Stimulated activated CD8-positive, alpha-beta memory T cell treated with anti-CD3 and anti-CD28 coated beads, Interleukin-2, amount 100 ng/mL, for 48 hours (primary cell): ENCODE results near the gene ITGA11.

Experiments
- DNase-seq, 2 donors: peaks; one replicate each; pipeline ENCODE4 v3.0.0-alpha.2; 2020; ENCODE audit warnings: low read depth in 2 of 2

The ITGA11 gene

GRCh38 chr15:68445351-68445750 lies 13.4 kb upstream of the ITGA11 start:
- no peak for DNase-seq

- no peak for DNase-seq
Measured at GRCh38 chr15:68444336-68444735, 12.4 kb upstream of the ITGA11 start.

GRCh38 chr15:68442903-68443302 lies 10.9 kb upstream of the ITGA11 start:
- DNase-seq, result no peak

GRCh38 chr15:68442041-68442440 lies 10.1 kb upstream of the ITGA11 start:
- DNase-seq, result no peak

GRCh38 chr15:68441045-68441743 lies 9.2 kb upstream of the ITGA11 start:
- DNase-seq, result no peak

- DNase-seq, result no peak
Measured at GRCh38 chr15:68440136-68440535, 8.2 kb upstream of the ITGA11 start.

- DNase-seq, result no peak
Measured at GRCh38 chr15:68439506-68439905, 7.5 kb upstream of the ITGA11 start.

- no peak for DNase-seq
Measured at GRCh38 chr15:68436680-68437079, 4.7 kb upstream of the ITGA11 start.

GRCh38 chr15:68435966-68436365 lies 4.0 kb upstream of the ITGA11 start:
- DNase-seq, result no peak

- DNase-seq, result no peak
Measured at GRCh38 chr15:68434021-68434420, 2.1 kb upstream of the ITGA11 start.

GRCh38 chr15:68433551-68433950 lies 1.6 kb upstream of the ITGA11 start:
- no peak for DNase-seq

- no peak for DNase-seq
Measured at GRCh38 chr15:68432441-68433064, 590 bp upstream of the ITGA11 start.

GRCh38 chr15:68431037-68431791 lies 749 bp downstream of the ITGA11 start:
- DNase-seq, result no peak

- DNase-seq, result no peak
Measured at GRCh38 chr15:68430471-68431036, 1.4 kb downstream of the ITGA11 start.

GRCh38 chr15:68429691-68430470 lies 2.1 kb downstream of the ITGA11 start:
- no peak for DNase-seq

- DNase-seq, result no peak
Measured at GRCh38 chr15:68428431-68428940, 3.5 kb downstream of the ITGA11 start.

GRCh38 chr15:68427963-68428362 lies 4.0 kb downstream of the ITGA11 start:
- DNase-seq, result no peak

- no peak for DNase-seq
Measured at GRCh38 chr15:68427366-68427765, 4.6 kb downstream of the ITGA11 start.

- DNase-seq, result no peak
Measured at GRCh38 chr15:68426116-68426515, 5.8 kb downstream of the ITGA11 start.

GRCh38 chr15:68425428-68426060 lies 6.4 kb downstream of the ITGA11 start:
- no peak for DNase-seq

GRCh38 chr15:68424754-68425390 lies 7.1 kb downstream of the ITGA11 start:
- no peak for DNase-seq
